ENCODE data around the gene LTBP4. TPM values are rescaled to one million over a fixed set of nuclear protein-coding genes. Genes with fewer than 3 reads are reported as not detected.
"Not testable (repeated sequence)": the region's sequence is repeated elsewhere in the genome, so short reads cannot be mapped to it uniquely, and the experiment has no call there.

LTBP4 gene
- total RNA-seq, 4 donors from 2014 or later = 851 to 1,504 (median 1,156) TPM

DNA sequence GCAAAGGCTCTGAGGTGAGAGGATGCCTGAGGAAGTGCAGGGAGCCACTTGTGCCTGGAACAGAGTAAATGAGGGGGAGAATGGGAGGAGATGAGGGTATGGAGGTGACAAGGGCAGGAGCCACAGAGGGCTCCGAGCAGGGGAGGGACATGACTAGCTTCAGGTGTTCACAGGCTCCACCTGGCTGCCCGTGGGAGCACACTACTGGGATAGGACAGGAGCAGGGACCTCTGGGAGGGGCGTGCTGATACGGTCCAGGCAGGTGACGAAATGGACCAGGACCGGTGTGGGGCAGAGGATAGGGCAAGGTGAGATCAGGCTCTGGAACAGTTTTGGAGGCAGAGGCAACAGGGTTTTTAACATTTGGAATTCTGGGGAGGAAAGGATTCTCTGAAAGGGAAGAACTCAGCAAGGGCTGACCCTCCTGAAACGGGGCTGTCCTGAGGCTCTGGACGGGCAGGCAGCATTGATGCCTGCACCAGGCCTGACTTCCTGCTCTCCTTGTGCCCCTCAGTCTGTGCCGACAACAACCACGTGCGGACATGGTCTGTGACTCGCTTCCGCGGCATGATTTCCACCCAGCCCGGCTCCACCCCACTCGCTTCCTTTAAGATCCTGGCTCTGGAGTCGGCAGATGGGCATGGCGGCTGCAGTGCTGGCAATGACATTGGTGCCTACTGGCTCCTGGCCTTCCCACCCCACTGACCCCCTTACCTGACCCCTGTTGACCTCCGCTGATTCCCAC is 12.9 kb upstream of the LTBP4 start:
- no peak overlapping the region for H3K4me3 ChIP-seq
- H3K27ac ChIP-seq = no peak overlapping the region
- peaks cover 0 to 4% (median 0%) of the 10 kb centered on the region in 4 donors for H3K4me1 ChIP-seq
- peaks cover 0 to 67% (median 0%) of the 10 kb centered on the region in 3 donors for H3K36me3 ChIP-seq
- TF ChIP-seq POLR2A (IDR thresholded peaks at IDR 0.05) (no peak), EP300 (IDR thresholded peaks at IDR 0.05) (no peak)
- TF ChIP-seq, protein P1, sequence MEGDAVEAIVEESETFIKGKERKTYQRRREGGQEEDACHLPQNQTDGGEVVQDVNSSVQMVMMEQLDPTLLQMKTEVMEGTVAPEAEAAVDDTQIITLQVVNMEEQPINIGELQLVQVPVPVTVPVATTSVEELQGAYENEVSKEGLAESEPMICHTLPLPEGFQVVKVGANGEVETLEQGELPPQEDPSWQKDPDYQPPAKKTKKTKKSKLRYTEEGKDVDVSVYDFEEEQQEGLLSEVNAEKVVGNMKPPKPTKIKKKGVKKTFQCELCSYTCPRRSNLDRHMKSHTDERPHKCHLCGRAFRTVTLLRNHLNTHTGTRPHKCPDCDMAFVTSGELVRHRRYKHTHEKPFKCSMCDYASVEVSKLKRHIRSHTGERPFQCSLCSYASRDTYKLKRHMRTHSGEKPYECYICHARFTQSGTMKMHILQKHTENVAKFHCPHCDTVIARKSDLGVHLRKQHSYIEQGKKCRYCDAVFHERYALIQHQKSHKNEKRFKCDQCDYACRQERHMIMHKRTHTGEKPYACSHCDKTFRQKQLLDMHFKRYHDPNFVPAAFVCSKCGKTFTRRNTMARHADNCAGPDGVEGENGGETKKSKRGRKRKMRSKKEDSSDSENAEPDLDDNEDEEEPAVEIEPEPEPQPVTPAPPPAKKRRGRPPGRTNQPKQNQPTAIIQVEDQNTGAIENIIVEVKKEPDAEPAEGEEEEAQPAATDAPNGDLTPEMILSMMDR (IDR thresholded peaks at IDR 0.05) = no peak
- DNase-seq (ENCODE audit: low spot score in 2 of 2) = no peak
- H3K27me3 ChIP-seq = no peaks in the 10 kb centered on the region
- WGBS, 2 donors = 87 to 88% methylated on average over 18 to 19 of the region's 19 CpGs
- H3K9me3 ChIP-seq = no peaks in the 10 kb centered on the region

DNA sequence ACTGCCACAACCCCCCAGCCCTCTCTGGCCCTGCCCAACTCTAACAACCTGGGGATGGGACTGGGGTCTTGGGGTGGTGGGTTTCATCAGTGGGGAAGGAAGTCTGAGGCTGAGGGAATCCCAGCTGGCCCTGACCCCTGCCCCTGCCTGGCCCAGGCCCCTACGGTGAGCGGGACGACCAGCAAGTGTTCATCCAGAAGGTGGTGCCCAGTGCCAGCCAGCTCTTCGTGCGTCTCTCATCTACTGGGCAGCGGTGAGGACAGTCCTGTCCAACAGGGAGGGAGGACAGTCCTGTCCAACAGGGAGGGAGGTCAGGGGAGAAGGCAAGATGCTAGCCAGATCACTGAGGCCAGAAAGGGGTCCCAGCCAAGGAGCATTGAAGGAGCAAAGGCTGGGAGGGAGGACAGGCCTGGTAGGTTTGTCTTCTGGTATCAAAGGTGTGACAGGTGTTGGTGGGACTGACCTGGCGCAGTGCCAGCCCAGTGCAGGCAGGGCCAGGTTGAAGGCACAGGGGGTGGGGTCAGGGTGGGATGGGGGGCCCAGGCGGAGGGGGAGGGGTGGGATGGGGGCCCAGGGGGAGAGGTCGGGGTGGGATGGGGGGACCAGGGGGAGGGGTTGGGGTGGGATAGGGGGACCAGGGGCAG is 12.1 kb upstream of the LTBP4 start:
- no peak overlapping the region for H3K27ac ChIP-seq
- H3K4me1 ChIP-seq = no peaks in the 10 kb centered on the region
- TF ChIP-seq, protein P1 (IDR thresholded peaks at IDR 0.05) = no peak
- TF ChIP-seq EP300 (IDR thresholded peaks at IDR 0.05) (no peak), POLR2A (IDR thresholded peaks at IDR 0.05) (no peak)
- no peaks in the 10 kb centered on the region for H3K9me3 ChIP-seq
- H3K27me3 ChIP-seq = no peaks in the 10 kb centered on the region
- H3K36me3 ChIP-seq = peaks cover 0 to 59% (median 0%) of the 10 kb centered on the region in 3 donors
- no peak overlapping the region for H3K4me3 ChIP-seq
- DNase-seq (ENCODE audit: low spot score in 2 of 2) = no peak
- WGBS, 2 donors = 71 to 87% methylated on average over 9 of the region's 9 CpGs

DNA sequence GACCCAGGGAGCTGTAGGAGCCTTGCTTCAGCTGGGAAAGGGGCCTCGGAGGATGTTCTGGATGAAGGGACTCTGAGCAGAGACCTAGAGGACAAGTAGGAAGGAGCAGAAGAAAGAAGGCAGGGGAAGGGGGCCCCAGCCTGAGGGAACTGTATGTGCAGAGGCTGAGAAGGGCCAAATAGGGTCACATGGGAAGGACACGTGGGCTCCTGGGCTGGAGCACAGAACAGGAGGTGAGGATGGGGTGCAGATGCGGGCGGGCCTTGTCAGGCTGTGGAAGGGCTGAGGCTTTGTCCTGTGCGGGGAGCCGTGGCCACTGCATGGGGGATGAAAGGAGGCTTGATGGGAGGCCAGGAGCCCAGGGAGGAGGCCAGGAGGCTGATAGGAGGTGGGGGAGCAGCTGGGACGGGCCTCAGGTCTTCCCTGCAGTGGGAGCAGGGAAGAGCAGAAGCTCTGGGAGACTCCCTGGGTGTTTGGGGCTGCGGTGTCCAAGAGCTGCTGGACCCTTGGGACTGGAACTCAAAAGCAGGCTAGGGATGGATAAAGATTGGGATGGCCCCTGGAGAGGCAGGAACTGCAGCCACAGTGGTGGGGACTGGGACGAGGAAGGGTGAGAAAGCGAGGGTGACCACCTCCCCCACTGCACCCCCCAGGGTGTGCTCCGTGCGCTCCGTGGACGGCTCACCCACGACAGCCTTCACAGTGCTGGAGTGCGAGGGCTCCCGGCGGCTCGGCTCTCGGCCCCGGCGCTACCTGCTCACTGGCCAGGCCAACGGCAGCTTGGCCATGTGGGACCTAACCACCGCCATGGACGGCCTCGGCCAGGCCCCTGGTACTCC is 11.4 kb upstream of the LTBP4 start:
- Histone ChIP-seq H3K36me3 (peaks cover 0 to 54% (median 0%) of the 10 kb centered on the region in 3 donors), H3K27ac (no peak overlapping the region), H3K9me3 (no peaks in the 10 kb centered on the region), H3K4me3 (no peak overlapping the region), H3K4me1 (no peaks in the 10 kb centered on the region), H3K27me3 (no peaks in the 10 kb centered on the region)
- TF ChIP-seq EP300 (IDR thresholded peaks at IDR 0.05) (no peak), POLR2A (IDR thresholded peaks at IDR 0.05) (no peak)
- TF ChIP-seq, protein P1 (IDR thresholded peaks at IDR 0.05) = no peak
- 82 to 84% methylated on average over 25 to 26 of the region's 26 CpGs for WGBS, 2 donors
- DNase-seq (ENCODE audit: low spot score in 2 of 2) = no peak

DNA sequence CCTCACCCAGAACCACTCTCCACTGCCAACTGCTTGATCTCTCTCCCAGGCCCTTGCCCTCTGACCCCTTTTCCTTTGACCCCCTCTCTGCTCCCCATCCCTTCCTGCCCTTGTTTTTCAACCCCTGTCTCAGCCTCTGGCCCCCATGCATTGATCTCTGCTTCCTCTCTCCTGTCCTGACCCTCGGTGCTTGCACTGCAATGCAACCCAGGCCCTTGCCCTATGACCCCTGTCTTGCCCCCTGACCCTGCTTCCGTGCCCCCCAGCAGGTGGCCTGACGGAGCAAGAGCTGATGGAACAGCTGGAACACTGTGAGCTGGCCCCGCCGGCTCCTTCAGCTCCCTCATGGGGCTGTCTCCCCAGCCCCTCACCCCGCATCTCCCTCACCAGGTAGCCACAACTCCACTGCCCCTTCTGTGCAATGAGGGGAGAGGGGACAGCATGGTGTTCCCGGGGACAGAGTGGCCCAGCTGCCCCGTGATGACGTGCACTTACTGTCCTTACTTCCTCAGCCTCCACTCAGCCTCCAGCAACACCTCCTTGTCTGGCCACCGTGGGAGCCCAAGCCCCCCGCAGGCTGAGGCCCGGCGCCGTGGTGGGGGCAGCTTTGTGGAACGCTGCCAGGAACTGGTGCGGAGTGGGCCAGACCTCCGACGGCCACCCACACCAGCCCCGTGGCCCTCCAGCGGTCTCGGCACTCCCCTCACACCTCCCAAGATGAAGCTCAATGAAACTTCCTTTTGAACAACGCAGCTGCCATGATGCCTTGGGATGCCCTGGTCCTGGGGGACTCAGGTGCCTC is 10.5 kb upstream of the LTBP4 start:
- WGBS, 2 donors = 63 to 68% methylated on average over 22 of the region's 22 CpGs
- H3K4me1 ChIP-seq = no peaks in the 10 kb centered on the region
- no peak for DNase-seq (ENCODE audit: low spot score in 2 of 2)

DNA sequence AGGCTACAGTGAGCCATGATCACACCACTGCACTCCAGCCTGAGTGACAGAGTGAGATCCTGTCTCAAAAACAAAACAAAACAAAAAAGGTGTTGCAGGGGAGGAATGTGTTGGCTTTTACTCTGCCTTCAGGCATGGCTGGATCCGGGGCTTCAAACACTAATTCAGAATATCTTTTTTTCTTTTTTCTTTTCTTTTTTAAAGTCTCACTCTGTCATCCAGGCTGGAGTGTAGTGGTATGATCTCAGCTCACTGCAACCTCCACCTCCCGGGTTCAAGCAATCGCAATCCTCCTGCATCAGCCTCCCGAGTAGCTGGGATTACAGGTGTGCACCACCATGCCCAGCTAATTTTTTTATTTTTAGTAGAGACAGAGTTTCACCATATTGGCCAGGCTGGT is 9.4 kb upstream of the LTBP4 start:
- H3K27me3 ChIP-seq = not testable (repeated sequence)

More for the DNA sequence above, 10.5 kb upstream of the LTBP4 start:
- peaks cover 0 to 47% (median 0%) of the 10 kb centered on the region in 3 donors for H3K36me3 ChIP-seq
- no peaks in the 10 kb centered on the region for H3K27me3 ChIP-seq
- H3K4me3 ChIP-seq = no peak overlapping the region
- TF ChIP-seq EP300 (IDR thresholded peaks at IDR 0.05) (no peak), POLR2A (IDR thresholded peaks at IDR 0.05) (no peak)
- TF ChIP-seq, protein P1 (IDR thresholded peaks at IDR 0.05) = no peak
- H3K9me3 ChIP-seq = no peaks in the 10 kb centered on the region
- no peak overlapping the region for H3K27ac ChIP-seq

More for the DNA sequence above, 9.4 kb upstream of the LTBP4 start:
- H3K4me3 ChIP-seq; H3K27ac ChIP-seq; DNase-seq (ENCODE audit: low spot score in 2 of 2); H3K9me3 ChIP-seq; H3K4me1 ChIP-seq: not testable (repeated sequence)
- 95 to 99% methylated on average over 4 of the region's 4 CpGs for WGBS, 2 donors
- H3K36me3 ChIP-seq = peaks cover 0 to 37% (median 0%) of the 10 kb centered on the region in 3 donors

All from tibial nerve (tissue), 4 donors.